Osteocyte (in vitro differentiated cells): Measurements from ENCODE around the gene RBM12. TPM values are rescaled to one million over a fixed set of nuclear protein-coding genes. Genes with fewer than 3 reads are reported as not detected.
A peak's percentile ranks its signal among the peaks of the same experiment; 100 is the strongest.

Experiments used
- DNase-seq: peaks from one replicate; pipeline ENCODE4 v3.0.0; 2021; ENCODE audit warnings: mixed read lengths; ENCODE audit not compliant: unreplicated experiment; ENCODE audit errors: extremely low spot score
- H3K27ac Mint-ChIP-seq: one replicate; pipeline ENCODE4 v1.8.0; 2021; ENCODE audit warnings: mild to moderate bottlenecking, mixed read lengths; ENCODE audit not compliant: unreplicated experiment
- H3K27me3 Mint-ChIP-seq: one replicate; pipeline ENCODE4 v1.8.0; 2021; ENCODE audit warnings: mixed read lengths; ENCODE audit not compliant: unreplicated experiment
- H3K36me3 Mint-ChIP-seq: one replicate; pipeline ENCODE4 v1.8.0; 2021; ENCODE audit warnings: mixed read lengths; ENCODE audit not compliant: unreplicated experiment
- H3K4me1 Mint-ChIP-seq: one replicate; pipeline ENCODE4 v1.8.0; 2021; ENCODE audit warnings: mixed read lengths; ENCODE audit not compliant: unreplicated experiment
- H3K4me3 Mint-ChIP-seq: one replicate; pipeline ENCODE4 v1.8.0; 2021; ENCODE audit warnings: mild to moderate bottlenecking, moderate library complexity, mixed read lengths; ENCODE audit not compliant: unreplicated experiment
- H3K9me3 Mint-ChIP-seq: one replicate; pipeline ENCODE4 v1.8.0; 2021; ENCODE audit warnings: mixed read lengths; ENCODE audit not compliant: unreplicated experiment
- CTCF ChIP-seq: fragments of 200-600 bp; sonication (generic); IDR thresholded peaks from 2 replicates; pipeline ENCODE4 v1.5.0; 2021; ENCODE audit warnings: antibody characterized with exemption, mild to moderate bottlenecking, moderate library complexity
- total RNA-seq: library from RNA; stranded (reverse); gene quantifications from 2 replicates; pipeline ENCODE4 v1.2.1, GENCODE V29; 2021

Gene RBM12
- total RNA-seq, 1 donor from 2014 or later = 97.3 TPM

- H3K9me3 Mint-ChIP-seq = no peaks in the 10 kb centered on the region
- H3K27me3 Mint-ChIP-seq = no peaks in the 10 kb centered on the region
- H3K4me1 Mint-ChIP-seq = peaks cover 66% of the 10 kb centered on the region
- no peak overlapping the region for H3K4me3 Mint-ChIP-seq
- peak overlapping the region; percentile 18 for H3K27ac Mint-ChIP-seq
- DNase-seq = peak; percentile 30
- no peak for TF ChIP-seq CTCF
- H3K36me3 Mint-ChIP-seq = peaks cover 1% of the 10 kb centered on the region
Measured at GRCh38 chr20:35660122-35660937, 4.4 kb downstream of the RBM12 start.

GRCh38 chr20:35657271-35657670 lies 7.4 kb downstream of the RBM12 start:
- H3K27ac Mint-ChIP-seq = peak overlapping the region; percentile 28

GRCh38 chr20:35654415-35654814 lies 10.3 kb downstream of the RBM12 start:
- TF ChIP-seq CTCF = no peak
- no peak for DNase-seq
- H3K4me3 Mint-ChIP-seq = no peak overlapping the region
- H3K27me3 Mint-ChIP-seq = no peaks in the 10 kb centered on the region
- no peaks in the 10 kb centered on the region for H3K9me3 Mint-ChIP-seq
- peaks cover 3% of the 10 kb centered on the region for H3K36me3 Mint-ChIP-seq
- H3K27ac Mint-ChIP-seq = no peak overlapping the region
- peaks cover 18% of the 10 kb centered on the region for H3K4me1 Mint-ChIP-seq

More at GRCh38 chr20:35657271-35657670, 7.4 kb downstream of the RBM12 start:
- TF ChIP-seq CTCF = no peak
- Mint-ChIP-seq H3K27me3 (no peaks in the 10 kb centered on the region), H3K4me3 (no peak overlapping the region), H3K9me3 (no peaks in the 10 kb centered on the region), H3K4me1 (peaks cover 46% of the 10 kb centered on the region), H3K36me3 (peaks cover 1% of the 10 kb centered on the region)
- DNase-seq = no peak

- no peaks in the 10 kb centered on the region for H3K27me3 Mint-ChIP-seq
- no peak for TF ChIP-seq CTCF
- DNase-seq = no peak
- H3K9me3 Mint-ChIP-seq = no peaks in the 10 kb centered on the region
- H3K4me1 Mint-ChIP-seq = peaks cover 17% of the 10 kb centered on the region
- H3K36me3 Mint-ChIP-seq = peaks cover 6% of the 10 kb centered on the region
- no peak overlapping the region for H3K4me3 Mint-ChIP-seq
- H3K27ac Mint-ChIP-seq = no peak overlapping the region
Measured at GRCh38 chr20:35653893-35654292, 10.8 kb downstream of the RBM12 start.

- Mint-ChIP-seq H3K4me1 (peaks cover 18% of the 10 kb centered on the region), H3K9me3 (no peaks in the 10 kb centered on the region)
Measured at GRCh38 chr20:35653430-35653734, 11.3 kb downstream of the RBM12 start.

More at GRCh38 chr20:35653430-35653734, 11.3 kb downstream of the RBM12 start:
- no peak for TF ChIP-seq CTCF
- H3K4me3 Mint-ChIP-seq = no peak overlapping the region
- no peak for DNase-seq
- no peak overlapping the region for H3K27ac Mint-ChIP-seq
- H3K27me3 Mint-ChIP-seq = no peaks in the 10 kb centered on the region
- H3K36me3 Mint-ChIP-seq = peaks cover 8% of the 10 kb centered on the region
